Measurements from ENCODE around the gene PLA2G10. TPM values are rescaled to one million over a fixed set of nuclear protein-coding genes. Genes with fewer than 3 reads are reported as not detected.
"Not testable (repeated sequence)": the region's sequence is repeated elsewhere in the genome, so short reads cannot be mapped to it uniquely, and the experiment has no call there.

PLA2G10 gene
- polyA plus RNA-seq, 1 of the 3 experiments (the other 2 are of a cell fraction): not detected

DNA sequence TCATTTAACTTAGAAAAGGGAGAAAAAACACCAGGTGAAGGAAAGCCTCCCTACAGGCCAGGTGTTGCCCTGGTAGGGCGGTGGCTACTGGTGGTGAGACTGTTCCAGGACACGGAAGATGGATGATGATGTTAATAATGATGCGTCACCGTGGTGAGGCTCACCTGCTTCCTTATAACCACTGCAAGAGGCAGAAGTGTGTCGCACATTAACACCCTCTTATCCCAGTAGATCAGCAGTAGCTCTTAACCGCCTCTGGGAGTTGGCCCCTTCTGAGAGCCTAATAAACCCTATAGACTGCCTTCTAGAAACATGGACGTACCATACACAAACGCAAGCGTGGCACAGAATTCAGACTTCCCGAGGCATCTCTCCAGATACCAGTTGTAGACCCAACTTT is 53.6 kb downstream of the PLA2G10 start:
- no peak for DNase-seq
- peaks cover 100% of the 10 kb centered on the region for H3K79me2 ChIP-seq (ENCODE audit: insufficient read depth)
- no peak overlapping the region for H3K4me2 ChIP-seq
- H2AFZ ChIP-seq (ENCODE audit: low read depth): no peak overlapping the region
- WGBS (ENCODE audit: low lambda C conversion rate): 95% methylated on average over 10 of the region's 10 CpGs
- ChIA-PET POLR2A (no interaction called here), CTCF (no interaction called here)
- TF ChIP-seq CHD2 (IDR thresholded peaks at IDR 0.05; ENCODE audit: low read length, partially characterized antibody) (no peak), USF1 (IDR thresholded peaks at IDR 0.05; ENCODE audit: borderline replicate concordance, low read depth) (no peak), TEAD4 (IDR thresholded peaks at IDR 0.05; ENCODE audit: borderline replicate concordance, insufficient read depth) (no peak), SMC3 (IDR thresholded peaks at IDR 0.05; ENCODE audit: low read depth, low read length) (no peak), SIN3A (IDR thresholded peaks at IDR 0.05; ENCODE audit: borderline replicate concordance, low read depth, low read length) (no peak), GABPA (IDR thresholded peaks at IDR 0.05; ENCODE audit: low read depth) (no peak), NFIC (IDR thresholded peaks at IDR 0.05; ENCODE audit: borderline replicate concordance) (no peak), GATA2 (CRISPR knock-in tag; IDR thresholded peaks at IDR 0.05) (no peak), FOXM1 (IDR thresholded peaks at IDR 0.05; ENCODE audit: low read depth) (no peak), RCOR1 (IDR thresholded peaks at IDR 0.05; ENCODE audit: low read length) (no peak), RXRA (IDR thresholded peaks at IDR 0.05; ENCODE audit: borderline replicate concordance, low read depth) (no peak), CTCF (IDR thresholded peaks at IDR 0.05) (no peak), EZH2phosphoT487 (IDR thresholded peaks at IDR 0.05; ENCODE audit: borderline replicate concordance, low read depth) (no peak), YY1 (IDR thresholded peaks at IDR 0.05; ENCODE audit: low read depth) (no peak), FOSL2 (IDR thresholded peaks at IDR 0.05; ENCODE audit: borderline replicate concordance, low read depth) (no peak), RAD21 (IDR thresholded peaks at IDR 0.05; ENCODE audit: low read length) (no peak), TCF12 (IDR thresholded peaks at IDR 0.05) (no peak)
- TF ChIP-seq, protein P1, sequence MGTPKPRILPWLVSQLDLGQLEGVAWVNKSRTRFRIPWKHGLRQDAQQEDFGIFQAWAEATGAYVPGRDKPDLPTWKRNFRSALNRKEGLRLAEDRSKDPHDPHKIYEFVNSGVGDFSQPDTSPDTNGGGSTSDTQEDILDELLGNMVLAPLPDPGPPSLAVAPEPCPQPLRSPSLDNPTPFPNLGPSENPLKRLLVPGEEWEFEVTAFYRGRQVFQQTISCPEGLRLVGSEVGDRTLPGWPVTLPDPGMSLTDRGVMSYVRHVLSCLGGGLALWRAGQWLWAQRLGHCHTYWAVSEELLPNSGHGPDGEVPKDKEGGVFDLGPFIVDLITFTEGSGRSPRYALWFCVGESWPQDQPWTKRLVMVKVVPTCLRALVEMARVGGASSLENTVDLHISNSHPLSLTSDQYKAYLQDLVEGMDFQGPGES (IDR thresholded peaks at IDR 0.05; ENCODE audit: low read depth, low read length): no peak
- TF ChIP-seq, protein P2, sequence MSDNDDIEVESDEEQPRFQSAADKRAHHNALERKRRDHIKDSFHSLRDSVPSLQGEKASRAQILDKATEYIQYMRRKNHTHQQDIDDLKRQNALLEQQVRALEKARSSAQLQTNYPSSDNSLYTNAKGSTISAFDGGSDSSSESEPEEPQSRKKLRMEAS (IDR thresholded peaks at IDR 0.05; ENCODE audit: low read depth): no peak
- H3K27ac ChIP-seq (ENCODE audit: low read depth in 2 of 2, low read length in 1 of 2): no peak overlapping the region
- H3K9me2 ChIP-seq: no peaks in the 10 kb centered on the region
- H3K4me3 ChIP-seq (ENCODE audit: low read depth in 2 of 2, low read length in 1 of 2): no peak overlapping the region
- no peak overlapping the region for H3K9ac ChIP-seq
- no peaks in the 10 kb centered on the region for H3K27me3 ChIP-seq (ENCODE audit: insufficient read depth)
- H4K20me1 ChIP-seq (ENCODE audit: insufficient read depth): peaks cover 85% of the 10 kb centered on the region
- peaks cover 19 to 56% of the 10 kb centered on the region in 2 experiments for H3K36me3 ChIP-seq (replicated peaks in 1 of 2; ENCODE audit: control insufficient read depth in 1 of 2, insufficient read depth in 2 of 2, low read length in 1 of 2)
- H3F3A ChIP-seq (replicated peaks; ENCODE audit: insufficient read depth): no peaks in the 10 kb centered on the region
- H3K4me1 ChIP-seq (ENCODE audit: control insufficient read depth in 1 of 2, insufficient read depth in 2 of 2, low read depth in 1 of 2, low read length in 1 of 2): no peaks in the 10 kb centered on the region
- no peaks in the 10 kb centered on the region for H3K9me3 ChIP-seq

DNA sequence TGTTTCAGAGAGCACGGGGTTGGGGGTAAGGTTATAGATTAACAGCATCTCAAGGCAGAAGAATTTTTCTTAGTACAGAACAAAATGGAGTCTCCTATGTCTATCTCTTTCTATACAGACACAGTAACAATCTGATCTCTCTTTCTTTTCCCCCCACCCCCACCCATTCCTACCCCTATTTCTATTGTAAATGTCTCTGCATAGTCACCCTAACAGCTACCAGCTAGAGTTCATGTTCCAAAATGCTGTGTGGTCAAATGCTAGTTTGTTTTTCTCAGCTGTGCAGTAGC is 57.2 kb downstream of the PLA2G10 start:
- H3K9ac ChIP-seq; H3K27me3 ChIP-seq (ENCODE audit: insufficient read depth); H3F3A ChIP-seq (replicated peaks; ENCODE audit: insufficient read depth); H3K4me2 ChIP-seq; H3K9me3 ChIP-seq; H3K27ac ChIP-seq (ENCODE audit: low read depth in 2 of 2, low read length in 1 of 2); H2AFZ ChIP-seq (ENCODE audit: low read depth); CTCF ChIA-PET; H3K9me2 ChIP-seq; POLR2A ChIA-PET; DNase-seq; H3K4me3 ChIP-seq (ENCODE audit: low read depth in 2 of 2, low read length in 1 of 2); H3K4me1 ChIP-seq (ENCODE audit: control insufficient read depth in 1 of 2, insufficient read depth in 2 of 2, low read depth in 1 of 2, low read length in 1 of 2): not testable (repeated sequence)
- Histone ChIP-seq H3K36me3 (replicated peaks in 1 of 2; ENCODE audit: control insufficient read depth in 1 of 2, insufficient read depth in 2 of 2, low read length in 1 of 2) (peaks cover 4 to 42% of the 10 kb centered on the region in 2 experiments), H3K79me2 (ENCODE audit: insufficient read depth) (peaks cover 92% of the 10 kb centered on the region), H4K20me1 (ENCODE audit: insufficient read depth) (peaks cover 84% of the 10 kb centered on the region)
- WGBS (ENCODE audit: low lambda C conversion rate): 73% methylated on average over 1 of the region's 1 CpG

DNA sequence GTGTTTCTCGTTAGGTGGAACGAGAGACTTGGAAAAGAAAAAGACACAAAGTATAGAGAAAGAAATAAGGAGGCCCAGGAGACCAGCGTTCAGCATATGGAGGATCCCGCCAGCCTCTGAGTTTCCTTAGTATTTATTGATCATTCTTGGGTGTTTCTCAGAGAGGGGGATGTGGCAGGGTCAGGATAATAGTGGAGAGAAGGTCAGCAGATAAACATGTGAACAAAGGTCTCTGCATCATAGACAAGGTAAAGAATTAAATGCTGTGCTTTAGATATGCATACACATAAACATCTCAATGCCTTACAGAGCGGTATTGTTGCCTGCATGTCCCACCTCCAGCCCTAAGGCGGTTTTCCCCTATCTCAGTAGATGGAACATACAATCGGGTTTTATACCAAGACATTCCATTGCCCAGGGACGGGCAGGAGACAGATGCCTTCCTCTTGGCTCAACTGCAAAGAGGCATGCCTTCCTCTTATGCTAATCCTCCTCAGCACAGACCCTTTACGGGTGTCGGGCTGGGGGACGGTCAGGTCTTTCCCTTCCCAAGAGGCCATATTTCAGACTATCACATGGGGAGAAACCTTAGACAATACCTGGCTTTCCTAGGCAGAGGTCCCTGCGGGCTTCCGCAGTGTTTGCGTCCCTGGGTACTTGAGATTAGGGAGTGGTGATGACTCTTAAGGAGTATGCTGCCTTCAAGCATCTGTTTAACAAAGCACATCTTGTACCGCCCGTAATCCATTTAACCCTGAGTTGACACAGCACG is 57.7 kb downstream of the PLA2G10 start:
- H3K9me3 ChIP-seq; H3K27me3 ChIP-seq (ENCODE audit: insufficient read depth); H3K9me2 ChIP-seq; POLR2A ChIA-PET; H3K27ac ChIP-seq (ENCODE audit: low read depth in 2 of 2, low read length in 1 of 2); CTCF ChIA-PET; H3K4me2 ChIP-seq; H3K9ac ChIP-seq; H3K4me1 ChIP-seq (ENCODE audit: control insufficient read depth in 1 of 2, insufficient read depth in 2 of 2, low read depth in 1 of 2, low read length in 1 of 2); H3K4me3 ChIP-seq (ENCODE audit: low read depth in 2 of 2, low read length in 1 of 2); H3F3A ChIP-seq (replicated peaks; ENCODE audit: insufficient read depth); DNase-seq; H2AFZ ChIP-seq (ENCODE audit: low read depth): not testable (repeated sequence)
- 87% methylated on average over 15 of the region's 17 CpGs for WGBS (ENCODE audit: low lambda C conversion rate)
- Histone ChIP-seq H4K20me1 (ENCODE audit: insufficient read depth) (peaks cover 79% of the 10 kb centered on the region), H3K79me2 (ENCODE audit: insufficient read depth) (peaks cover 87% of the 10 kb centered on the region), H3K36me3 (replicated peaks in 1 of 2; ENCODE audit: control insufficient read depth in 1 of 2, insufficient read depth in 2 of 2, low read length in 1 of 2) (peaks cover 4 to 42% of the 10 kb centered on the region in 2 experiments)
